ENCODE results near the gene TMEM147. TPM values are rescaled to one million over a fixed set of nuclear protein-coding genes. Genes with fewer than 3 reads are reported as not detected.

Gene TMEM147
- 59.2 and 67.6 TPM in 2 replicates for total RNA-seq (2012; rRNA removed)
- polyA plus RNA-seq (2012; rRNA removed): 108 and 132 TPM in 2 replicates
- polyA plus RNA-seq (2012; cell fraction: cytosol; rRNA removed): 134 and 148 TPM in 2 replicates
- polyA plus RNA-seq (2012; cell fraction: nucleus; rRNA removed; ENCODE audit: low replicate concordance): 73.5 and 106 TPM in 2 replicates
- percentile 62 among the genes with signal in this experiment for Bru-seq, nascent RNA
- percentile 60 among the genes with signal in this experiment for BruChase-seq, experiment 1, labeled RNA remaining after a 6-hour chase
- percentile 52 among the genes with signal in this experiment for BruChase-seq, experiment 2, labeled RNA remaining after a 2-hour chase
- long read RNA-seq, transcript TMEM147-201 (7 exons, 899 nt): major isoform, 59 of 104 reads
- long read RNA-seq, partial matches to known transcripts: 5 of 104 reads
- long read RNA-seq, other reads (novel, unspliced or antisense): 35 of 104 reads

GRCh38 chr19:35545001-35545854 is at the start of gene TMEM147:
TSS of gene TMEM147 (plus strand) at chr19:35545626. CDS start at chr19:35545740, 114 bp downstream.
- Histone ChIP-seq H3K4me2 (ENCODE audit: low read depth, low read length) (peak within 1 kb of the TSS; percentile 98), H3K14ac (replicated peaks; ENCODE audit: low read depth, low read length) (peak within 1 kb of the TSS; percentile 93), H4K91ac (ENCODE audit: insufficient read depth, low read depth, low read length) (peak within 1 kb of the TSS; percentile 79), H2BK5ac (ENCODE audit: low read depth, low read length, poor library complexity, severe bottlenecking) (peak within 1 kb of the TSS; percentile 81), H3K9me3 (ENCODE audit: control insufficient read depth, insufficient read depth, low read length) (no peaks in the 10 kb centered on the region), H2BK15ac (ENCODE audit: low read depth, low read length) (peak within 1 kb of the TSS; percentile 60; the same call in 1 of the 3 replicates), H2AFZ (replicated peaks; ENCODE audit: low read length, poor library complexity) (peak within 1 kb of the TSS; percentile 99), H2BK20ac (ENCODE audit: low read depth, low read length) (no peak within 1 kb of the TSS), H3K9ac (ENCODE audit: low read depth, low read length) (peak within 1 kb of the TSS; percentile 90), H3K4ac (ENCODE audit: low read depth, low read length) (peak within 1 kb of the TSS; percentile 87), H3K18ac (ENCODE audit: low read depth, low read length) (peak within 1 kb of the TSS; percentile 70), H3K27ac (ENCODE audit: insufficient read depth, low read length) (peak within 1 kb of the TSS; percentile 90), H2AK9ac (replicated peaks; ENCODE audit: low read depth, low read length, poor library complexity) (peak within 1 kb of the TSS; percentile 95), H4K8ac (ENCODE audit: low read depth in 2 of 2, low read length in 2 of 2) (peak within 1 kb of the TSS; percentile 91 to 97), H3K9me1 (ENCODE audit: insufficient read depth, low read length) (peaks cover 9% of the 10 kb centered on the region; the same call in 1 of the 2 replicates), H3K27me3 (ENCODE audit: control insufficient read depth, insufficient read depth, low read length) (no peaks in the 10 kb centered on the region), H2BK120ac (ENCODE audit: low read depth, low read length) (peak within 1 kb of the TSS; percentile 31; the same call in 1 of the 2 replicates), H3K36me3 (ENCODE audit: control insufficient read depth, insufficient read depth, low read length) (peaks cover 4% of the 10 kb centered on the region; the same call in 1 of the 2 replicates), H3K23ac (ENCODE audit: low read depth, low read length) (peak within 1 kb of the TSS; percentile 85), H2AK5ac (ENCODE audit: low read depth, low read length) (peak within 1 kb of the TSS; percentile 87), H4K5ac (ENCODE audit: low read depth, low read length) (peak within 1 kb of the TSS; percentile 79), H3K4me1 (ENCODE audit: control insufficient read depth, insufficient read depth, low read length) (peaks cover 8% of the 10 kb centered on the region), H3K79me1 (ENCODE audit: low read depth in 1 of 2, low read length in 2 of 2) (peaks cover 31 to 50% of the 10 kb centered on the region in 2 experiments), H3K4me3 (ENCODE audit: insufficient read depth, low read depth, low read length) (peak within 1 kb of the TSS; percentile 91), H3K56ac (ENCODE audit: extremely low read depth, insufficient read depth, low read length) (peak within 1 kb of the TSS; percentile 57), H4K20me1 (ENCODE audit: insufficient read depth, low read length) (0 out of 2 replicates have a peak, but pooled peaks cover 7% of the 10 kb centered on the region)
- ChIA-PET POLR2A (ENCODE audit: unreplicated experiment) (no interaction called here), CTCF (no interaction called here)
- peak; percentile 85 for DNase-seq
- in situ Hi-C loops (cut with MboI; ENCODE audit: low sequenced_read_pairs) (loop anchor here (5.0 kb wide), 1 partner anchor 172 kb away; the partner anchor contains the start of gene KMT2B), dilution Hi-C loops (cut with HindIII; ENCODE audit: low sequenced_read_pairs, unreplicated experiment) (no loop called here), intact Hi-C loops (cut with micrococcal nuclease) (loop anchor here (1.0 to 5.0 kb wide), 4 partner anchors 34 to 193 kb away; partner anchors contain the start of genes RBM42 and ZBTB32)
- peak; percentile 96 for ATAC-seq (ENCODE audit: low read depth)
- WGBS, 2 experiments (ENCODE audit: extremely low coverage in 2 of 2, insufficient read length in 1 of 2): 0% methylated on average over 14 of the region's 85 CpGs; no CpG with 5 or more reads in 1 of the 2 experiments
- BruUV-seq (replicated peaks): TSS peak; percentile 42
- TF ChIP-seq RFX5 (IDR thresholded peaks at IDR 0.05; ENCODE audit: low read depth, low read length) (no peak), RAD21 (IDR thresholded peaks at IDR 0.05; ENCODE audit: low read length) (no peak), POLR2A (IDR thresholded peaks at IDR 0.05; ENCODE audit: low read depth, low read length) (peak; percentile 90), BHLHE40 (IDR thresholded peaks at IDR 0.05; ENCODE audit: low read depth, low read length) (no peak), FOS (IDR thresholded peaks at IDR 0.05; ENCODE audit: low read depth, low read length) (no peak), SMC3 (IDR thresholded peaks at IDR 0.05; ENCODE audit: low read depth, low read length) (0 out of 2 replicates have a peak, but pooled peaks have one; percentile 5), CEBPB (IDR thresholded peaks at IDR 0.05; ENCODE audit: low read depth, low read length) (peak; percentile 31; the same call in 1 of the 2 replicates), MXI1 (IDR thresholded peaks at IDR 0.05; ENCODE audit: borderline replicate concordance, low read depth, low read length) (peak; percentile 79), ELK1 (IDR thresholded peaks at IDR 0.05; ENCODE audit: borderline replicate concordance, low read depth, low read length) (no peak), NFE2L2 (IDR thresholded peaks at IDR 0.05; ENCODE audit: low read depth, low read length) (no peak), CTCF (conservative IDR thresholded peaks at IDR 0.05; ENCODE audit: low read depth, low read length) (no peak), MAZ (IDR thresholded peaks at IDR 0.05; ENCODE audit: borderline replicate concordance, low read depth, low read length) (peak; percentile 78; the same call in 1 of the 2 replicates)
